HEK293 (cell line): ENCODE data around the gene UPK1A.

Experiments
- CTCF ChIA-PET: fragments of 350-600 bp; formaldehyde crosslinking; extraction: SDS; loops from one replicate; lab custom pipeline; 2021; ENCODE audit warnings: antibody characterized with exemption; lab: Yijun Ruan, JAX
- POLR2A ChIA-PET: fragments of 300-600 bp; formaldehyde crosslinking; extraction: SDS; loops from one replicate; lab custom pipeline; 2020; ENCODE audit warnings: antibody characterized with exemption, inconsistent platforms; lab: Yijun Ruan, JAX
- H3K27ac ChIP-seq: fragments of 200-500 bp; sonication (Bioruptor generic); 2 replicates; pipeline ENCODE4 v1.5.1; 2014; ENCODE audit warnings: low read depth, low read length, control low read depth, inconsistent platforms; ENCODE audit errors: extremely low read depth
- H3K36me3 ChIP-seq, 2 experiments: fragments of 200-500 bp in 1 of 2; sonication (Bioruptor generic) in 1 of 2; 1 replicate in 1 of 2; 2 replicates in 1 of 2; pipeline ENCODE4 v1.5.1; 2014 to 2017; ENCODE audit warnings: inconsistent platforms in 2 of 2, low read length in 2 of 2; ENCODE audit not compliant: control insufficient read depth in 2 of 2, insufficient read depth in 1 of 2
- H3K4me1 ChIP-seq: fragments of 200-500 bp; sonication (Bioruptor generic); 2 replicates; pipeline ENCODE4 v1.5.1; 2014; ENCODE audit warnings: mild to moderate bottlenecking, low read length, inconsistent platforms; ENCODE audit not compliant: control insufficient read depth, insufficient read depth
- H3K4me3 ChIP-seq: 2 replicates; pipeline ENCODE4 v1.5.1; 2011; ENCODE audit warnings: low read depth, mild to moderate bottlenecking, control low read depth, low read length, moderate library complexity
- H3K9me3 ChIP-seq: fragments of 200-500 bp; sonication (Bioruptor generic); 2 replicates; pipeline ENCODE4 v1.5.1; 2014; ENCODE audit warnings: low read depth, low read length, inconsistent platforms; ENCODE audit not compliant: control insufficient read depth, insufficient read depth
- KLF8 ChIP-seq: fragments of 450-650 bp; formaldehyde crosslinking; IDR thresholded peaks from 2 replicates; pipeline ENCODE4 v1.5.1; 2016; ENCODE audit warnings: missing biosample characterization, missing genetic modification characterization
- KLF9 ChIP-seq: fragments of 450-650 bp; formaldehyde crosslinking; IDR thresholded peaks from 2 replicates; pipeline ENCODE4 v1.5.1; 2016; ENCODE audit warnings: missing biosample characterization, missing genetic modification characterization, low read depth
- MYNN ChIP-seq: fragments of 450-650 bp; formaldehyde crosslinking; IDR thresholded peaks from 2 replicates; pipeline ENCODE4 v1.5.1; 2016; ENCODE audit warnings: missing biosample characterization, missing genetic modification characterization, borderline replicate concordance
- PRDM1 ChIP-seq: fragments of 450-650 bp; formaldehyde crosslinking; IDR thresholded peaks from 2 replicates; pipeline ENCODE4; 2016; ENCODE audit warnings: missing biosample characterization, missing genetic modification characterization
- WT1 ChIP-seq: fragments of 450-650 bp; formaldehyde crosslinking; IDR thresholded peaks from 2 replicates; pipeline ENCODE4 v1.5.1; 2016; ENCODE audit warnings: missing biosample characterization, missing genetic modification characterization
- ZBTB10 ChIP-seq: fragments of 450-650 bp; formaldehyde crosslinking; IDR thresholded peaks from 2 replicates; pipeline ENCODE4 v1.5.1; 2016; ENCODE audit warnings: missing biosample characterization, missing genetic modification characterization
- ZBTB20 ChIP-seq: fragments of 450-650 bp; formaldehyde crosslinking; IDR thresholded peaks from 2 replicates; pipeline ENCODE4 v1.5.1; 2016; ENCODE audit warnings: missing biosample characterization, missing genetic modification characterization
- ZBTB7A ChIP-seq: fragments of 450-650 bp; formaldehyde crosslinking; IDR thresholded peaks from 2 replicates; pipeline ENCODE4 v1.5.1; 2016; ENCODE audit warnings: low read depth, missing biosample characterization, missing genetic modification characterization
- ZFHX2 ChIP-seq: fragments of 450-650 bp; formaldehyde crosslinking; conservative IDR thresholded peaks from 2 replicates; pipeline ENCODE4 v1.5.1; 2016; ENCODE audit warnings: missing biosample characterization, missing genetic modification characterization
- ZFP37 ChIP-seq: fragments of 450-650 bp; formaldehyde crosslinking; IDR thresholded peaks from 2 replicates; pipeline ENCODE4 v1.5.1; 2016; ENCODE audit warnings: missing biosample characterization, missing genetic modification characterization
- ZIC2 ChIP-seq: fragments of 450-650 bp; formaldehyde crosslinking; IDR thresholded peaks from 2 replicates; pipeline ENCODE4 v1.5.1; 2016; ENCODE audit warnings: missing biosample characterization, missing genetic modification characterization
- ZNF146 ChIP-seq: fragments of 450-650 bp; formaldehyde crosslinking; IDR thresholded peaks from 2 replicates; pipeline ENCODE4 v1.5.1; 2016; ENCODE audit warnings: missing biosample characterization, missing genetic modification characterization
- ZNF148 ChIP-seq: fragments of 450-650 bp; formaldehyde crosslinking; IDR thresholded peaks from 2 replicates; pipeline ENCODE4 v1.5.0; 2017; ENCODE audit warnings: missing biosample characterization, missing genetic modification characterization, borderline replicate concordance
- ZNF155 ChIP-seq: fragments of 450-650 bp; formaldehyde crosslinking; IDR thresholded peaks from 2 replicates; pipeline ENCODE4 v1.5.1; 2016; ENCODE audit warnings: missing biosample characterization, missing genetic modification characterization
- ZNF221 ChIP-seq: fragments of 450-650 bp; formaldehyde crosslinking; IDR thresholded peaks from 2 replicates; pipeline ENCODE4 v1.5.1; 2017; ENCODE audit warnings: missing biosample characterization, missing genetic modification characterization, borderline replicate concordance
- ZNF23 ChIP-seq: fragments of 450-650 bp; formaldehyde crosslinking; IDR thresholded peaks from 2 replicates; pipeline ENCODE4 v1.5.1; 2016; ENCODE audit warnings: missing biosample characterization, missing genetic modification characterization, borderline replicate concordance
- ZNF335 ChIP-seq: fragments of 450-650 bp; formaldehyde crosslinking; conservative IDR thresholded peaks from 2 replicates; pipeline ENCODE4 v1.5.1; 2016; ENCODE audit warnings: missing biosample characterization, missing genetic modification characterization
- ZNF423 ChIP-seq: fragments of 450-650 bp; formaldehyde crosslinking; IDR thresholded peaks from 2 replicates; pipeline ENCODE4 v1.5.1; 2016; ENCODE audit warnings: missing biosample characterization, missing genetic modification characterization
- ZNF48 ChIP-seq: fragments of 450-650 bp; formaldehyde crosslinking; IDR thresholded peaks from 2 replicates; pipeline ENCODE4 v1.5.1; 2016; ENCODE audit warnings: missing biosample characterization, missing genetic modification characterization
- ZNF544 ChIP-seq: fragments of 450-650 bp; formaldehyde crosslinking; IDR thresholded peaks from 2 replicates; pipeline ENCODE4 v1.5.0; 2017; ENCODE audit warnings: missing biosample characterization, missing genetic modification characterization
- ZNF580 ChIP-seq: fragments of 450-650 bp; formaldehyde crosslinking; IDR thresholded peaks from 2 replicates; pipeline ENCODE4 v1.5.1; 2016; ENCODE audit warnings: missing biosample characterization, missing genetic modification characterization
- ZNF629 ChIP-seq: fragments of 450-650 bp; formaldehyde crosslinking; IDR thresholded peaks from 2 replicates; pipeline ENCODE4 v1.5.1; 2017; ENCODE audit warnings: missing biosample characterization, missing genetic modification characterization
- ZNF677 ChIP-seq: fragments of 450-650 bp; IDR thresholded peaks from 2 replicates; pipeline ENCODE4 v1.5.0; 2018; ENCODE audit warnings: missing biosample characterization, mild to moderate bottlenecking, missing genetic modification characterization, moderate library complexity
- ZNF747 ChIP-seq: fragments of 450-650 bp; formaldehyde crosslinking; IDR thresholded peaks from 2 replicates; pipeline ENCODE4 v1.5.1; 2016; ENCODE audit warnings: missing biosample characterization, missing genetic modification characterization
- ZNF776 ChIP-seq: fragments of 450-650 bp; formaldehyde crosslinking; IDR thresholded peaks from 2 replicates; pipeline ENCODE4 v1.5.0; 2017; ENCODE audit warnings: missing biosample characterization, missing genetic modification characterization, borderline replicate concordance
- ZNF830 ChIP-seq: fragments of 450-650 bp; IDR thresholded peaks from 2 replicates; pipeline ENCODE4 v1.5.0; 2018; ENCODE audit warnings: missing biosample characterization, missing genetic modification characterization, low read depth, mild to moderate bottlenecking, moderate library complexity
- ZNF843 ChIP-seq: fragments of 450-650 bp; formaldehyde crosslinking; IDR thresholded peaks from 2 replicates; pipeline ENCODE4 v1.5.1; 2016; ENCODE audit warnings: missing biosample characterization, missing genetic modification characterization
- ZSCAN16 ChIP-seq: fragments of 450-650 bp; formaldehyde crosslinking; IDR thresholded peaks from 2 replicates; pipeline ENCODE4 v1.5.1; 2016; ENCODE audit warnings: missing biosample characterization, missing genetic modification characterization
- ZSCAN30 ChIP-seq: fragments of 450-650 bp; IDR thresholded peaks from 2 replicates; pipeline ENCODE4 v1.5.1; 2018; ENCODE audit warnings: missing biosample characterization, mild to moderate bottlenecking, missing genetic modification characterization, moderate library complexity

The UPK1A gene

GRCh38 chr19:35643255-35644205 is 22.8 kb upstream of the UPK1A start (continued):
- TF ChIP-seq KLF8 (tag by site-specific recombination) (peak; percentile 100), ZNF423 (tag by site-specific recombination) (peak; percentile 58), ZNF148 (tag by site-specific recombination) (no peak), ZNF747 (tag by site-specific recombination) (no peak), ZNF335 (tag by site-specific recombination) (peak; percentile 97), WT1 (peak; percentile 82), ZNF677 (peak; percentile 54; the same call in 1 of the 2 replicates), ZSCAN30 (tag by site-specific recombination) (peak; percentile 99), ZNF830 (tag by site-specific recombination) (no peak), ZNF221 (tag by site-specific recombination) (peak; percentile 38; the same call in 1 of the 2 replicates), ZNF580 (tag by site-specific recombination) (peak; percentile 93), ZSCAN16 (tag by site-specific recombination) (no peak; the same call in none of the 2 replicates)

GRCh38 chr19:35644206-35644986 is 21.9 kb upstream of the UPK1A start:
- Histone ChIP-seq H3K4me3 (peak overlapping the region; percentile 30), H3K27ac (peak overlapping the region; percentile 91), H3K9me3 (no peaks in the 10 kb centered on the region), H3K4me1 (peaks cover 33% of the 10 kb centered on the region), H3K36me3 (peaks cover 0 to 4% of the 10 kb centered on the region in 2 experiments; a peak in 1 of 3 replicates)
- ChIA-PET CTCF (interaction anchor here (0.6 to 2.5 kb wide), 7 partner anchors 32 to 172 kb away, joined by 3 to 10 read pairs (median 3); partner anchors contain the start of gene HAUS5), POLR2A (interaction anchor here (0.5 to 3.8 kb wide), 37 partner anchors 7 to 1427 kb away, joined by 3 to 42 read pairs (median 6); partner anchors contain the start of genes HAUS5, LIN37, PSENEN and RBM42)
- TF ChIP-seq ZNF155 (tag by site-specific recombination), result no peak
- peak; percentile 44; the same call in 1 of the 2 replicates for TF ChIP-seq ZNF146 (tag by site-specific recombination)
- TF ChIP-seq WT1, result peak; percentile 8; the same call in 1 of the 2 replicates
- peak; percentile 48 for TF ChIP-seq ZFHX2 (tag by site-specific recombination)
- TF ChIP-seq ZBTB20, result peak; percentile 90
- peak; percentile 94 for TF ChIP-seq ZBTB10
- TF ChIP-seq ZFP37 (tag by site-specific recombination), result no peak
- peak; percentile 63 for TF ChIP-seq ZBTB7A (tag by site-specific recombination)
- TF ChIP-seq ZNF544, result no peak
- no peak for TF ChIP-seq ZNF776 (tag by site-specific recombination)
- peak; percentile 80 for TF ChIP-seq KLF9 (tag by site-specific recombination)
- TF ChIP-seq ZNF580 (tag by site-specific recombination), result no peak; the same call in 1 of the 2 replicates
- TF ChIP-seq ZIC2 (tag by site-specific recombination), result peak; percentile 91
- TF ChIP-seq PRDM1 (tag by site-specific recombination), result peak; percentile 87
- TF ChIP-seq MYNN (tag by site-specific recombination), result no peak
- peak; percentile 52 for TF ChIP-seq ZNF629 (tag by site-specific recombination)
- TF ChIP-seq ZNF23 (tag by site-specific recombination), result no peak
- no peak for TF ChIP-seq ZNF48
- TF ChIP-seq ZNF843 (tag by site-specific recombination), result no peak
